Uterus (tissue), 4 donors: Measurements from ENCODE around the gene FAM163B. TPM values are rescaled to one million over a fixed set of nuclear protein-coding genes. Genes with fewer than 3 reads are reported as not detected.

Experiments used
- DNase-seq, 2 donors: peaks; one replicate each; pipeline ENCODE4 v3.0.0-alpha.2; 2019 to 2020
- H3K27ac ChIP-seq, 2 donors: fragments of 200-600 bp; sonication (generic); 1 replicate in 1 of 2; 2 replicates in 1 of 2; pipeline ENCODE4 v1.5.1; 2016 to 2018
- H3K27me3 ChIP-seq, 2 donors: fragments of 200-600 bp; sonication (generic); one replicate each; pipeline ENCODE4 v1.5.1; 2018 to 2019; ENCODE audit warnings: control low read depth in 1 of 2
- H3K36me3 ChIP-seq, 2 donors: fragments of 200-600 bp; sonication (generic); one replicate each; pipeline ENCODE4 v1.5.1; 2019; ENCODE audit warnings: control low read depth in 1 of 2
- H3K4me1 ChIP-seq, 2 donors: fragments of 200-600 bp; sonication (generic); one replicate each; pipeline ENCODE4 v1.5.1; 2018 to 2019; ENCODE audit warnings: control low read depth in 1 of 2
- H3K4me3 ChIP-seq, 2 donors: fragments of 200-600 bp; sonication (generic); 1 replicate in 1 of 2; 2 replicates in 1 of 2; pipeline ENCODE4 v1.5.1; 2018 to 2019; ENCODE audit warnings: mild to moderate bottlenecking in 1 of 2
- H3K9me3 ChIP-seq, 2 donors: fragments of 200-600 bp; sonication (generic); one replicate each; pipeline ENCODE4 v1.5.1; 2019; ENCODE audit warnings: control low read depth in 1 of 2
- CTCF ChIP-seq, 4 experiments: fragments of 200-600 bp in 2 of 4; fragments of 450-650 bp in 2 of 4; sonication (generic) in 2 of 4; IDR thresholded peaks; one replicate each; pipeline ENCODE4 v1.5.1; 2016 to 2019; ENCODE audit warnings: antibody characterized with exemption in 4 of 4, mild to moderate bottlenecking in 2 of 4, moderate library complexity in 1 of 4
- POLR2A ChIP-seq, 2 donors: fragments of 450-650 bp; IDR thresholded peaks; one replicate each; pipeline ENCODE4 v1.6.1; 2016; ENCODE audit warnings: antibody characterized with exemption in 2 of 2, mild to moderate bottlenecking in 1 of 2, moderate library complexity in 1 of 2
- intact Hi-C: fragments of 100-400 bp; cut with DNase I; formaldehyde crosslinking; loops from one replicate; pipeline ENCODE4 v1.15.1; 2023; ENCODE audit warnings: low total_unique reads
- total RNA-seq, 4 donors: library from RNA; depleted of rRNA in 3 of 4; stranded (reverse); fragments of >200 nt in 3 of 4; gene quantifications; one replicate each; pipeline versions ENCODE4 v1.1.0 to v1.2.4, GENCODE V29; 2014 to 2023
- donor health status: DM: yes; HTN: yes; CAD: no.

FAM163B gene
- total RNA-seq, 4 donors from 2014 or later = not detected

- H3K36me3 ChIP-seq = no peaks in the 10 kb centered on the region
- H3K4me1 ChIP-seq = no peaks in the 10 kb centered on the region
- intact Hi-C loops = no loop called here
- DNase-seq = no peak
- H3K27me3 ChIP-seq = no peaks in the 10 kb centered on the region
- no peak overlapping the region for H3K4me3 ChIP-seq
- no peaks in the 10 kb centered on the region for H3K9me3 ChIP-seq
- H3K27ac ChIP-seq = no peak overlapping the region
- TF ChIP-seq CTCF (IDR thresholded peaks at IDR 0.05) (no peak), POLR2A (IDR thresholded peaks at IDR 0.05) (no peak)
Observed at GRCh38 chr9:133647148-133647547, 38.0 kb upstream of the FAM163B start.

DNA sequence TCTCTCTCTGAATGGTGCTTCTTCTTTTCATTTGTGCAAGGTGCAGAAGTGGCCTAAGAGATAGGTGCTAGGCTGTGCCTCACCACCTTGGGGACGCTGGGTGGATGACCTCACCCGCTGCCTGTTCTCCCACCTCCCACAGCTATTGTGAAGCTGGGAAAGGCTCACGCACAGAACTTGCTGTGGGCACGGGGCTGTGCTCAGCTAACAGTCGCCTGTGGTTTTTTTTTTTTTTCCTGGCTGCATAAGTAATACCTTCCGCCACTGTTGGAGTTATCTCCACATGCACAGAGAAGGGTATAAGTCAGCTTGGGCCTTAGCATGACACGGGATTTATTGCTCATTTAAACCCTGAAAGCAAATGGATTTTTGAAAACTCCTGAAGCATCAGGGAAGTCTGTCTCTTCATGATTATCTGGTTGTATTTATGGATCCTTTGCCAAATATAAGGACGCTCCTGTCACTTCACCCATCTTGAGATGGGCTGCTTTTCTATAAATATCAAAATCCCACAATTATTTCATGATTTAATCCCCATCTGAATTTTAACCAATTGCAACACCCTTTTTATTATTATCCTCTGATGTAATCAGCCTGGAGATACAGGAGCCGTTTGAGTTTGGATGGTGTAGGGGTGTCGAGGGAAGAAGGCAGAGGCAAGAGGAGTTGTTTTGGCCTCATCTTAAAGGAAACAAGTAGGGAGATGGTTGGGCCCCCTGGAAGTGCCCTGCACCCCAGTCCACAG is 36.0 kb upstream of the FAM163B start:
- H3K27ac ChIP-seq = no peak overlapping the region
- DNase-seq = no peak
- intact Hi-C loops = no loop called here
- H3K4me1 ChIP-seq = no peaks in the 10 kb centered on the region
- no peak for TF ChIP-seq POLR2A (IDR thresholded peaks at IDR 0.05)
- no peak for TF ChIP-seq CTCF (IDR thresholded peaks at IDR 0.05)
- H3K36me3 ChIP-seq = no peaks in the 10 kb centered on the region
- H3K4me3 ChIP-seq = no peak overlapping the region
- no peaks in the 10 kb centered on the region for H3K27me3 ChIP-seq
- no peaks in the 10 kb centered on the region for H3K9me3 ChIP-seq

- Histone ChIP-seq H3K27me3 (no peaks in the 10 kb centered on the region), H3K4me3 (no peak overlapping the region), H3K9me3 (no peaks in the 10 kb centered on the region), H3K36me3 (no peaks in the 10 kb centered on the region), H3K4me1 (no peaks in the 10 kb centered on the region), H3K27ac (no peak overlapping the region)
- DNase-seq = no peak
- intact Hi-C loops = no loop called here
- no peak for TF ChIP-seq POLR2A (IDR thresholded peaks at IDR 0.05)
- no peak for TF ChIP-seq CTCF (IDR thresholded peaks at IDR 0.05)
Observed at GRCh38 chr9:133643978-133644760, 35.0 kb upstream of the FAM163B start.

GRCh38 chr9:133643362-133643755 is 34.2 kb upstream of the FAM163B start:
- H3K4me1 ChIP-seq = no peaks in the 10 kb centered on the region
- H3K27me3 ChIP-seq = no peaks in the 10 kb centered on the region
- no peaks in the 10 kb centered on the region for H3K36me3 ChIP-seq
- no peak for DNase-seq
- no peak overlapping the region for H3K4me3 ChIP-seq
- intact Hi-C loops = no loop called here
- TF ChIP-seq CTCF (IDR thresholded peaks at IDR 0.05) (no peak), POLR2A (IDR thresholded peaks at IDR 0.05) (no peak)
- H3K27ac ChIP-seq = no peak overlapping the region
- no peaks in the 10 kb centered on the region for H3K9me3 ChIP-seq

GRCh38 chr9:133642708-133643361 is 33.6 kb upstream of the FAM163B start:
- TF ChIP-seq POLR2A (IDR thresholded peaks at IDR 0.05) = no peak
- TF ChIP-seq CTCF (IDR thresholded peaks at IDR 0.05) = no peak
- no peak overlapping the region for H3K4me3 ChIP-seq
- no peak overlapping the region for H3K27ac ChIP-seq
- DNase-seq = no peak
- H3K4me1 ChIP-seq = no peaks in the 10 kb centered on the region
- no peaks in the 10 kb centered on the region for H3K36me3 ChIP-seq
- no peaks in the 10 kb centered on the region for H3K27me3 ChIP-seq
- no peaks in the 10 kb centered on the region for H3K9me3 ChIP-seq
- intact Hi-C loops = no loop called here
